ENCODE data around the gene MTF2.

MTF2 gene

GRCh38 chr1:93151474-93151873 is 72.4 kb downstream of the MTF2 start:
- H3K9ac ChIP-seq (ENCODE audit: low read length), result no peak overlapping the region
- no peak overlapping the region for H3K4me3 ChIP-seq (ENCODE audit: low read depth, low read length)
- no peaks in the 10 kb centered on the region for H3K4me1 ChIP-seq (ENCODE audit: control insufficient read depth in 1 of 2, insufficient read depth in 2 of 2, low read length in 2 of 2)
- no peak overlapping the region for H4K91ac ChIP-seq (ENCODE audit: low read depth, low read length)
- H2BK120ac ChIP-seq (ENCODE audit: insufficient read depth, low read length, poor library complexity), result no peak overlapping the region
- H2BK5ac ChIP-seq (ENCODE audit: low read depth, low read length, poor library complexity), result no peak overlapping the region
- H3K27ac ChIP-seq (ENCODE audit: low read depth, low read length), result no peak overlapping the region
- H3K4me2 ChIP-seq (ENCODE audit: low read length), result no peak overlapping the region
- H3K27me3 ChIP-seq (ENCODE audit: insufficient read depth, low read length), result no peaks in the 10 kb centered on the region
- H4K8ac ChIP-seq (ENCODE audit: low read depth, low read length), result no peak overlapping the region
- no peak for DNase-seq
- H3K18ac ChIP-seq (ENCODE audit: low read length), result no peak overlapping the region
- H3K14ac ChIP-seq (ENCODE audit: low read length), result no peak overlapping the region
- H2AFZ ChIP-seq (ENCODE audit: insufficient read depth, low read length, poor library complexity), result no peak overlapping the region
- H2BK12ac ChIP-seq (ENCODE audit: low read length), result no peak overlapping the region
- H3K23ac ChIP-seq (ENCODE audit: low read length), result no peak overlapping the region
- H3K9me3 ChIP-seq (ENCODE audit: insufficient read depth, low read depth, low read length), result peaks cover 2% of the 10 kb centered on the region
- H3K79me2 ChIP-seq (ENCODE audit: control insufficient read depth, insufficient read depth, low read length, poor library complexity), result no peaks in the 10 kb centered on the region
- peaks cover 4 to 10% of the 10 kb centered on the region in 2 experiments for H3K36me3 ChIP-seq (ENCODE audit: control insufficient read depth in 1 of 2, insufficient read depth in 2 of 2, low read length in 2 of 2)
- H3K4ac ChIP-seq (ENCODE audit: low read depth, low read length), result no peak overlapping the region
- no peak overlapping the region for H2AK5ac ChIP-seq (ENCODE audit: low read length)
- no peaks in the 10 kb centered on the region for H3K79me1 ChIP-seq (ENCODE audit: low read length)
- H4K12ac ChIP-seq (ENCODE audit: low read depth, low read length), result no peak overlapping the region

GRCh38 chr1:93152835-93153234 is 73.8 kb downstream of the MTF2 start:
- H2AK5ac ChIP-seq (ENCODE audit: low read length), result no peak overlapping the region
- H3K79me2 ChIP-seq (ENCODE audit: control insufficient read depth, insufficient read depth, low read length, poor library complexity), result no peaks in the 10 kb centered on the region
- H3K79me1 ChIP-seq (ENCODE audit: low read length), result no peaks in the 10 kb centered on the region
- WGBS (ENCODE audit: extremely low coverage, insufficient coverage, insufficient read length), result no CpG with 5 or more reads among the region's 2 CpGs
- no peak overlapping the region for H4K91ac ChIP-seq (ENCODE audit: low read depth, low read length)
- no peak overlapping the region for H3K4me3 ChIP-seq (ENCODE audit: low read depth, low read length)
- H2BK12ac ChIP-seq (ENCODE audit: low read length), result no peak overlapping the region
- H3K4me1 ChIP-seq (ENCODE audit: control insufficient read depth in 1 of 2, insufficient read depth in 2 of 2, low read length in 2 of 2), result no peaks in the 10 kb centered on the region
- H2BK120ac ChIP-seq (ENCODE audit: insufficient read depth, low read length, poor library complexity), result no peak overlapping the region
- no peak overlapping the region for H3K14ac ChIP-seq (ENCODE audit: low read length)
- no peak overlapping the region for H2AFZ ChIP-seq (ENCODE audit: insufficient read depth, low read length, poor library complexity)
- H3K18ac ChIP-seq (ENCODE audit: low read length), result no peak overlapping the region
- no peak overlapping the region for H4K8ac ChIP-seq (ENCODE audit: low read depth, low read length)
- H3K23ac ChIP-seq (ENCODE audit: low read length), result no peak overlapping the region
- peaks cover 2% of the 10 kb centered on the region for H3K9me3 ChIP-seq (ENCODE audit: insufficient read depth, low read depth, low read length)
- H4K12ac ChIP-seq (ENCODE audit: low read depth, low read length), result no peak overlapping the region
- no peak overlapping the region for H3K27ac ChIP-seq (ENCODE audit: low read depth, low read length)
- DNase-seq, result no peak
- no peak overlapping the region for H3K4me2 ChIP-seq (ENCODE audit: low read length)
- peaks cover 7 to 12% of the 10 kb centered on the region in 2 experiments for H3K36me3 ChIP-seq (ENCODE audit: control insufficient read depth in 1 of 2, insufficient read depth in 2 of 2, low read length in 2 of 2)
- H3K27me3 ChIP-seq (ENCODE audit: insufficient read depth, low read length), result no peaks in the 10 kb centered on the region
- H3K4ac ChIP-seq (ENCODE audit: low read depth, low read length), result no peak overlapping the region
- H2BK5ac ChIP-seq (ENCODE audit: low read depth, low read length, poor library complexity), result no peak overlapping the region
- H3K9ac ChIP-seq (ENCODE audit: low read length), result no peak overlapping the region

DNA sequence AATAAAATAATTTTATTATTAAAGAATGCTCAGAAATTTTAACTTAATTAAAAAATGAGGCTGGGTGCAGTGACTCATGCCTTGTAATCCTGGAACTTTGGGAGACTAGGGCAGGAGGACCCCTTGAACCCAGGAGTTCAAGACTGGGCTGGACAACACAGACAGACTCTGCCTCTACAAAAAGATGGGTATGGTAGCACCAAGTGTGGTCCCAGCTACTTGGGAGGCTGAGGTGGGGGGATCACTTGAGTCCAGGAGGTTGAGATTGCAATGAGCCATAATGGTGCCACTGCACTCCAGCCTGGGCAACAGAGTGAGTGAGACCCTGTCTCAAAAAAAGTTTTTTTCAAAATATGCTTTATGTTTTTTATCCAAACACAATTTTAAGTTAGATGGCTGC is 75.8 kb downstream of the MTF2 start:
- H3K18ac ChIP-seq (ENCODE audit: low read length), result no peak overlapping the region
- no peaks in the 10 kb centered on the region for H3K4me1 ChIP-seq (ENCODE audit: control insufficient read depth in 1 of 2, insufficient read depth in 2 of 2, low read length in 2 of 2)
- H2AK5ac ChIP-seq (ENCODE audit: low read length), result no peak overlapping the region
- H3K4me3 ChIP-seq (ENCODE audit: low read depth, low read length), result no peak overlapping the region
- peaks cover 5% of the 10 kb centered on the region in 2 experiments for H3K36me3 ChIP-seq (ENCODE audit: control insufficient read depth in 1 of 2, insufficient read depth in 2 of 2, low read length in 2 of 2)
- H3K27me3 ChIP-seq (ENCODE audit: insufficient read depth, low read length), result no peaks in the 10 kb centered on the region
- no peaks in the 10 kb centered on the region for H3K79me2 ChIP-seq (ENCODE audit: control insufficient read depth, insufficient read depth, low read length, poor library complexity)
- no peak overlapping the region for H3K4ac ChIP-seq (ENCODE audit: low read depth, low read length)
- no peak overlapping the region for H4K8ac ChIP-seq (ENCODE audit: low read depth, low read length)
- no peak overlapping the region for H3K27ac ChIP-seq (ENCODE audit: low read depth, low read length)
- H3K4me2 ChIP-seq (ENCODE audit: low read length), result no peak overlapping the region
- no peak overlapping the region for H2BK12ac ChIP-seq (ENCODE audit: low read length)
- no peak for DNase-seq
- no peak overlapping the region for H2BK5ac ChIP-seq (ENCODE audit: low read depth, low read length, poor library complexity)
- no peak overlapping the region for H3K14ac ChIP-seq (ENCODE audit: low read length)
- H4K12ac ChIP-seq (ENCODE audit: low read depth, low read length), result no peak overlapping the region
- H4K91ac ChIP-seq (ENCODE audit: low read depth, low read length), result no peak overlapping the region
- H2AFZ ChIP-seq (ENCODE audit: insufficient read depth, low read length, poor library complexity), result no peak overlapping the region
- H3K23ac ChIP-seq (ENCODE audit: low read length), result no peak overlapping the region
- H2BK120ac ChIP-seq (ENCODE audit: insufficient read depth, low read length, poor library complexity), result no peak overlapping the region
- no peaks in the 10 kb centered on the region for H3K79me1 ChIP-seq (ENCODE audit: low read length)
- no peak overlapping the region for H3K9ac ChIP-seq (ENCODE audit: low read length)
- peaks cover 2% of the 10 kb centered on the region for H3K9me3 ChIP-seq (ENCODE audit: insufficient read depth, low read depth, low read length)

DNA sequence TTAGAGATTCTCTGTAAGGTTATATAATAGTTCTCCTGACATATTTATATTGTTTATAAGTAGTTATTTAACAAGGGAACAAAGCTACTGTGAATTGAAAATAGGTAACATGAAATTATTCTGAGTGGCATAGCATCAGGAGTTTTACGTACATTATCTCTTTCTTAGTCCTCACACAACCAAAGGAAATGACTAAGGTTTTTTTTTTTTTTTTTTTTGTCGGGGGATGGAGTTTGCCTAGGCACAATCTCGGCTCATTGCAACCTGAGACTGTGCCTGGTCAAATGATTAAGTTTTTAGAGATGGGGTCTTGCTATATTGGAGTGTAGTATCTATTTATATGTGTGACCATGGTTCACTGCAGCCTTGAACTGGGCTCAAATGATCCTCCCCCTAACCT is 76.3 kb downstream of the MTF2 start:
- no peak overlapping the region for H2BK5ac ChIP-seq (ENCODE audit: low read depth, low read length, poor library complexity)
- no peak for DNase-seq
- no peak overlapping the region for H3K14ac ChIP-seq (ENCODE audit: low read length)
- H4K91ac ChIP-seq (ENCODE audit: low read depth, low read length), result no peak overlapping the region
- peaks cover 5% of the 10 kb centered on the region in 2 experiments for H3K36me3 ChIP-seq (ENCODE audit: control insufficient read depth in 1 of 2, insufficient read depth in 2 of 2, low read length in 2 of 2)
- no peaks in the 10 kb centered on the region for H3K79me2 ChIP-seq (ENCODE audit: control insufficient read depth, insufficient read depth, low read length, poor library complexity)
- H3K27ac ChIP-seq (ENCODE audit: low read depth, low read length), result no peak overlapping the region
- H2AFZ ChIP-seq (ENCODE audit: insufficient read depth, low read length, poor library complexity), result no peak overlapping the region
- H3K79me1 ChIP-seq (ENCODE audit: low read length), result no peaks in the 10 kb centered on the region
- no peak overlapping the region for H3K23ac ChIP-seq (ENCODE audit: low read length)
- no peaks in the 10 kb centered on the region for H3K27me3 ChIP-seq (ENCODE audit: insufficient read depth, low read length)
- no CpG with 5 or more reads among the region's 3 CpGs for WGBS (ENCODE audit: extremely low coverage, insufficient coverage, insufficient read length)
- no peak overlapping the region for H2BK120ac ChIP-seq (ENCODE audit: insufficient read depth, low read length, poor library complexity)
- H3K9ac ChIP-seq (ENCODE audit: low read length), result no peak overlapping the region
- no peak overlapping the region for H2BK12ac ChIP-seq (ENCODE audit: low read length)
- H4K12ac ChIP-seq (ENCODE audit: low read depth, low read length), result no peak overlapping the region
- no peak overlapping the region for H4K8ac ChIP-seq (ENCODE audit: low read depth, low read length)
- H3K18ac ChIP-seq (ENCODE audit: low read length), result no peak overlapping the region
- H3K4me2 ChIP-seq (ENCODE audit: low read length), result no peak overlapping the region
- no peak overlapping the region for H3K4me3 ChIP-seq (ENCODE audit: low read depth, low read length)
- H2AK5ac ChIP-seq (ENCODE audit: low read length), result no peak overlapping the region
- no peaks in the 10 kb centered on the region for H3K4me1 ChIP-seq (ENCODE audit: control insufficient read depth in 1 of 2, insufficient read depth in 2 of 2, low read length in 2 of 2)
- no peak overlapping the region for H3K4ac ChIP-seq (ENCODE audit: low read depth, low read length)
- peaks cover 2% of the 10 kb centered on the region for H3K9me3 ChIP-seq (ENCODE audit: insufficient read depth, low read depth, low read length)

DNA sequence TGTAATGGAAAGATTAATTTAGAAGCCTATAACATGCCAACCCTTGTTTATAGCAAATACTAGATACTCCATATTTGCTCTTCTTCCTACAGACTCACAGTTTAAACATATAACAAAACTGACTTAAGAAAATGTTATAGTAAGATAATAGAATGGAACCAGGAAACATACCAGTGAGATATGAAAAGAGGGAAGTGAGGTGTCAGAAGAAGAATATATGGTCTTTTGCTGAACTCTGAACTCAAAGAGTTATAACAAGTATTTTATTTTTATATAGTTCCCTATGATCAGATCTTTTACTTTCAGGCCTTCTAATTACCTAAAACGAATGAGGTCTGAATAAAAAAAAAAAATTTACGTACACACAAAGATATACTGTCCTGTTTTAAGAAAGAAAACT is 80.3 kb downstream of the MTF2 start:
- Histone ChIP-seq H2BK12ac (ENCODE audit: low read length) (no peak overlapping the region), H3K4me1 (ENCODE audit: control insufficient read depth in 1 of 2, insufficient read depth in 2 of 2, low read length in 2 of 2) (no peaks in the 10 kb centered on the region), H3K4me3 (ENCODE audit: low read depth, low read length) (no peak overlapping the region), H3K36me3 (ENCODE audit: control insufficient read depth in 1 of 2, insufficient read depth in 2 of 2, low read length in 2 of 2) (peaks cover 5 to 7% of the 10 kb centered on the region in 2 experiments), H3K4ac (ENCODE audit: low read depth, low read length) (no peak overlapping the region), H2AFZ (ENCODE audit: insufficient read depth, low read length, poor library complexity) (no peak overlapping the region), H3K23ac (ENCODE audit: low read length) (no peak overlapping the region), H3K9me3 (ENCODE audit: insufficient read depth, low read depth, low read length) (peaks cover 2% of the 10 kb centered on the region), H4K91ac (ENCODE audit: low read depth, low read length) (no peak overlapping the region), H3K27ac (ENCODE audit: low read depth, low read length) (no peak overlapping the region), H3K27me3 (ENCODE audit: insufficient read depth, low read length) (no peaks in the 10 kb centered on the region), H3K14ac (ENCODE audit: low read length) (no peak overlapping the region), H3K9ac (ENCODE audit: low read length) (no peak overlapping the region), H2AK5ac (ENCODE audit: low read length) (no peak overlapping the region), H3K79me1 (ENCODE audit: low read length) (no peaks in the 10 kb centered on the region), H4K12ac (ENCODE audit: low read depth, low read length) (no peak overlapping the region), H3K4me2 (ENCODE audit: low read length) (no peak overlapping the region), H3K79me2 (ENCODE audit: control insufficient read depth, insufficient read depth, low read length, poor library complexity) (no peaks in the 10 kb centered on the region), H4K8ac (ENCODE audit: low read depth, low read length) (no peak overlapping the region), H3K18ac (ENCODE audit: low read length) (no peak overlapping the region), H2BK5ac (ENCODE audit: low read depth, low read length, poor library complexity) (no peak overlapping the region), H2BK120ac (ENCODE audit: insufficient read depth, low read length, poor library complexity) (no peak overlapping the region)
- no CpG with 5 or more reads among the region's 2 CpGs for WGBS (ENCODE audit: extremely low coverage, insufficient coverage, insufficient read length)
- DNase-seq, result no peak

Measured in trophoblast cell (in vitro differentiated cells and primary cell).